Neural cell (in vitro differentiated cells): ENCODE measurements around the gene HS2ST1. TPM values are rescaled to one million over a fixed set of nuclear protein-coding genes. Genes with fewer than 3 reads are reported as not detected.

Source experiments
- H2AFZ ChIP-seq: fragments of 200-600, 300-800 bp; sonication (generic), shearing (Covaris generic); 2 replicates; pipeline ENCODE4 v1.6.0; 2014; ENCODE audit warnings: low read depth, mild to moderate bottlenecking, antibody characterized with exemption, low read length, moderate library complexity
- H3F3A ChIP-seq: fragments of 200-600 bp; shearing (Covaris generic); 2 replicates; pipeline ENCODE4 v1.6.1; 2016; ENCODE audit warnings: mild to moderate bottlenecking, moderate library complexity, mixed read lengths, antibody characterized with exemption, low read length; ENCODE audit not compliant: insufficient read depth, poor library complexity, severe bottlenecking
- H3K27ac ChIP-seq: fragments of 200-600, 300-800 bp; sonication (generic), shearing (Covaris generic); 2 replicates; pipeline ENCODE4 v1.5.1; 2014; ENCODE audit warnings: mild to moderate bottlenecking, low read length, moderate library complexity
- H3K27me3 ChIP-seq: fragments of 300-800, 200-600 bp; sonication (generic), shearing (Covaris generic); 2 replicates; pipeline ENCODE4 v1.6.0; 2014; ENCODE audit warnings: mild to moderate bottlenecking, low read depth, low read length, moderate library complexity; ENCODE audit not compliant: insufficient read depth
- H3K36me3 ChIP-seq: fragments of 300-800, 200-600 bp; sonication (generic), shearing (Covaris generic); 2 replicates; pipeline ENCODE4 v1.5.1; 2014; ENCODE audit warnings: mild to moderate bottlenecking, antibody characterized with exemption, low read length, moderate library complexity; ENCODE audit not compliant: insufficient read depth
- H3K4me2 ChIP-seq: fragments of 300-800, 200-600 bp; sonication (generic), shearing (Covaris generic); 2 replicates; pipeline ENCODE4 v1.6.0; 2014; ENCODE audit warnings: mild to moderate bottlenecking, low read length
- H3K4me3 ChIP-seq: fragments of 300-800, 200-600 bp; sonication (generic), shearing (Covaris generic); 2 replicates; pipeline ENCODE4 v1.5.1; 2014; ENCODE audit warnings: mild to moderate bottlenecking, low read length, moderate library complexity
- H3K79me2 ChIP-seq: fragments of 200-600 bp; shearing (Covaris generic); replicated peaks from 2 replicates; pipeline ENCODE4 v1.6.0; 2014; ENCODE audit warnings: mild to moderate bottlenecking, low read length, moderate library complexity; ENCODE audit not compliant: insufficient read depth
- H3K9ac ChIP-seq: fragments of 300-800, 200-600 bp; sonication (generic), shearing (Covaris generic); 2 replicates; pipeline ENCODE4 v1.6.1; 2016; ENCODE audit warnings: mild to moderate bottlenecking, low read length, mixed read lengths
- H3K9me2 ChIP-seq: fragments of 200-600 bp; shearing (Covaris generic); 2 replicates; pipeline ENCODE4 v1.6.1; 2016; ENCODE audit warnings: mild to moderate bottlenecking, low read length, mixed read lengths; ENCODE audit not compliant: insufficient read depth
- H3K9me3 ChIP-seq: fragments of 200-600, 300-800 bp; sonication (generic), shearing (Covaris generic); 2 replicates; pipeline ENCODE4 v1.6.1; 2016; ENCODE audit warnings: mild to moderate bottlenecking, mixed run types, low read length, moderate library complexity, mixed read lengths
- H4K20me1 ChIP-seq: fragments of 200-600 bp; shearing (Covaris generic); 2 replicates; pipeline ENCODE4 v1.6.1; 2016; ENCODE audit warnings: mild to moderate bottlenecking, mixed run types; ENCODE audit not compliant: insufficient read depth
- CTCF ChIP-seq: fragments of 450-650 bp; IDR thresholded peaks from 2 replicates; pipeline ENCODE4 v1.5.1; 2014; ENCODE audit warnings: antibody characterized with exemption, mild to moderate bottlenecking, moderate library complexity; ENCODE audit not compliant: poor library complexity, severe bottlenecking
- EP300 ChIP-seq: fragments of 450-650 bp; conservative IDR thresholded peaks from 2 replicates; pipeline ENCODE4 v1.6.1; 2014; ENCODE audit warnings: antibody characterized with exemption, mild to moderate bottlenecking, moderate library complexity; ENCODE audit not compliant: poor library complexity, severe bottlenecking
- EZH2 ChIP-seq: fragments of 200-600, 300-800 bp; shearing (Covaris generic), sonication (generic); IDR thresholded peaks from 2 replicates; pipeline ENCODE4 v1.6.1; 2014; ENCODE audit warnings: antibody characterized with exemption, low read length, borderline replicate concordance, mild to moderate bottlenecking; ENCODE audit not compliant: insufficient read depth, poor library complexity, severe bottlenecking
- MXI1 ChIP-seq: fragments of 450-650 bp; conservative IDR thresholded peaks from 2 replicates; pipeline ENCODE4 v1.6.1; 2014; ENCODE audit warnings: antibody characterized with exemption, mild to moderate bottlenecking; ENCODE audit not compliant: poor library complexity, severe bottlenecking
- POLR2AphosphoS5 ChIP-seq: IDR thresholded peaks from 2 replicates; pipeline ENCODE4 v1.6.1; 2012
- RAD21 ChIP-seq: fragments of 450-650 bp; conservative IDR thresholded peaks from 2 replicates; pipeline ENCODE4 v1.6.1; 2014; ENCODE audit warnings: antibody characterized with exemption, mild to moderate bottlenecking, moderate library complexity
- REST ChIP-seq: IDR thresholded peaks from 2 replicates; pipeline ENCODE4 v1.6.1; 2012; ENCODE audit warnings: borderline replicate concordance
- SMC3 ChIP-seq: fragments of 450-650 bp; conservative IDR thresholded peaks from 2 replicates; pipeline ENCODE4 v1.6.1; 2014; ENCODE audit warnings: antibody characterized with exemption, mild to moderate bottlenecking, moderate library complexity; ENCODE audit not compliant: poor library complexity
- TAF1 ChIP-seq: IDR thresholded peaks from 2 replicates; pipeline ENCODE4 v1.6.1; 2012; ENCODE audit warnings: low read depth
- polyA plus RNA-seq: library from polyadenylated mRNA; depleted of rRNA; stranded (reverse); fragments of >200 nt; gene quantifications from 2 replicates; pipeline ENCODE4 v1.2.3, GENCODE V29; 2014

The HS2ST1 gene
- polyA plus RNA-seq, 1 donor from 2014 or later: 24.7 TPM

GRCh38 chr1:86940599-86940998 lies 26.2 kb downstream of the HS2ST1 start:
- Histone ChIP-seq H3K79me2 (peaks cover 62% of the 10 kb centered on the region), H3K9me2 (no peaks in the 10 kb centered on the region), H3K9ac (no peak overlapping the region), H3K27ac (no peak overlapping the region), H2AFZ (no peak overlapping the region), H4K20me1 (no peaks in the 10 kb centered on the region), H3K27me3 (no peaks in the 10 kb centered on the region), H3K9me3 (no peaks in the 10 kb centered on the region), H3F3A (no peaks in the 10 kb centered on the region), H3K36me3 (no peaks in the 10 kb centered on the region), H3K4me2 (no peak overlapping the region), H3K4me3 (no peak overlapping the region)
- TF ChIP-seq EZH2 (no peak), EP300 (no peak), REST (no peak), RAD21 (no peak), POLR2AphosphoS5 (no peak), CTCF (no peak), MXI1 (no peak), SMC3 (no peak), TAF1 (no peak)

- no peaks in the 10 kb centered on the region for H4K20me1 ChIP-seq
- H3K27me3 ChIP-seq: no peaks in the 10 kb centered on the region
- H2AFZ ChIP-seq: no peak overlapping the region
- H3K9me3 ChIP-seq: no peaks in the 10 kb centered on the region
- no peak overlapping the region for H3K4me2 ChIP-seq
- no peak overlapping the region for H3K9ac ChIP-seq
- H3F3A ChIP-seq: no peaks in the 10 kb centered on the region
- no peaks in the 10 kb centered on the region for H3K9me2 ChIP-seq
- H3K79me2 ChIP-seq: peaks cover 55% of the 10 kb centered on the region
- H3K4me3 ChIP-seq: no peak overlapping the region
- TF ChIP-seq EP300: no peak
- TF ChIP-seq EZH2: no peak
- TF ChIP-seq RAD21: no peak
- no peak for TF ChIP-seq POLR2AphosphoS5
- no peak for TF ChIP-seq REST
- TF ChIP-seq SMC3: no peak
- no peak for TF ChIP-seq CTCF
- no peak for TF ChIP-seq TAF1
- no peak for TF ChIP-seq MXI1
- H3K36me3 ChIP-seq: no peaks in the 10 kb centered on the region
- no peak overlapping the region for H3K27ac ChIP-seq
Measured at GRCh38 chr1:86942042-86942441, 27.6 kb downstream of the HS2ST1 start.
